Lung microvascular endothelial cell (primary cell): ENCODE measurements around the gene SHROOM3. TPM values are rescaled to one million over a fixed set of nuclear protein-coding genes. Genes with fewer than 3 reads are reported as not detected.

Source experiments
- DNase-seq, 2 donors: peaks; one replicate each; pipeline versions ENCODE4 v3.0.0 to v3.0.0-alpha.2; 2010; ENCODE audit warnings: low read depth in 2 of 2
- total RNA-seq: library from RNA; depleted of rRNA; stranded (reverse); fragments of >200 nt; gene quantifications from 2 replicates; pipeline ENCODE4 v1.2.1, GENCODE V29; 2014

Gene SHROOM3
- total RNA-seq, 1 donor from 2014 or later: under 0.01 TPM

- DNase-seq: no peak
Measured at GRCh38 chr4:76691807-76692582, 257.0 kb downstream of the SHROOM3 start.

DNA sequence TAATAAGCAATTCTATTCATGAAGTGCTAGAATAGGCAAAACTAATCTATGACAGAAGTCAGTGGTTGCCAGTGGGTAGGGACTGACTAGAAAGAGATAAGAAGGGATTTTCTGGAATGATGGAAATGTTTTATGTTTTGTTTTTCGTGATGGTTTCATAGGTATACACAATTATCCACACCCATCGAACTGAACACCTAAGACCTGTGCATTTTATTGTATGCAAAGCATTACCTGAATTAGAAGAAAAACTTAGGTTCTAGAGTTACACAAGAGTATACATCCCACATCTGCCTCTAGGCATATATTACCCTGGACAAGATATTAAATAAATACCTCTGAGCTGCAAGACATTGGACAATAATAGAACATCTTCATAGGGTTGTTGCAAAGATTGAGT, 257.7 kb downstream of the SHROOM3 start:
- no peak for DNase-seq

GRCh38 chr4:76694056-76694455, 259.0 kb downstream of the SHROOM3 start:
- DNase-seq: no peak

- no peak for DNase-seq
Measured at GRCh38 chr4:76696109-76696508, 261.1 kb downstream of the SHROOM3 start.

GRCh38 chr4:76697129-76697803, 262.2 kb downstream of the SHROOM3 start:
- DNase-seq: no peak

GRCh38 chr4:76698141-76698540, 263.1 kb downstream of the SHROOM3 start:
- DNase-seq: no peak

GRCh38 chr4:76699751-76700310, 264.8 kb downstream of the SHROOM3 start:
- DNase-seq: no peak

DNA sequence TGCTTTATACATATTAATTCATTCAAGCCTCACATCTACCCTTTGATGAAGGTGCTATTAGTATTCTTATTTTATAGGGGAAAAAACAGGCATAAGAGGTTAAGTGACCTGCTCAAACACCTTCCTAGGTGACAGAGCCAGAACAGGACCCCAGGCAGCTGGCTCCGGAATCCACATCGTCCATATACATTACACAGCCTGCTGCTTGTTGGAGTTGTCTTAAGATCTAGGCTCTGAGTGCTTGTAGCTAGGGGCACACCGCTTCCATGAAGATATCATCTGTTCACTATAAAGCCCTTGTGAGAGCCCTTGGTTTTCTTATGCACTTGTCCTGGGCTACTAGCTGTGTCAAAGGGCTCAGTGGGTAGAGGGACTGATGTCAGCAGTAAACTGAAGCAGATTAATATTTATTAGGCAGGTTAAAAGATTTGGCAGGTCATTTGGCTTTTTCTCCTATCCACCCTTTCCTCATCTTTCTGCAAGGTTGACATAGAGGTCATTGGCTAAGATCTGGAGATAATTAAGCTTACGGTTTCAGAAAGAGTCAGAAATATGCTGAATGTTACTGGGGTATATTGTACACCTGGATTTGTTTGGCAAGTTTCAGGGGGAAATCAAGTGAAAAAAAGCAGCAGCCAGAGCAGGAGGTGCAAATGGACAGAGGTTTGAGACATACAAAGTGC, 267.6 kb downstream of the SHROOM3 start:
- no peak for DNase-seq

GRCh38 chr4:76703123-76703490, 268.1 kb downstream of the SHROOM3 start:
- DNase-seq: no peak

GRCh38 chr4:76703676-76704075, 268.6 kb downstream of the SHROOM3 start:
- peak in 1 of 2 donors; percentile 10 for DNase-seq

GRCh38 chr4:76704133-76704881, 269.3 kb downstream of the SHROOM3 start:
- DNase-seq: peak; percentile 48 to 59

GRCh38 chr4:76705472-76705871, 270.4 kb downstream of the SHROOM3 start:
- DNase-seq: no peak

- DNase-seq: no peak
Measured at GRCh38 chr4:76706581-76706980, 271.6 kb downstream of the SHROOM3 start.

DNA sequence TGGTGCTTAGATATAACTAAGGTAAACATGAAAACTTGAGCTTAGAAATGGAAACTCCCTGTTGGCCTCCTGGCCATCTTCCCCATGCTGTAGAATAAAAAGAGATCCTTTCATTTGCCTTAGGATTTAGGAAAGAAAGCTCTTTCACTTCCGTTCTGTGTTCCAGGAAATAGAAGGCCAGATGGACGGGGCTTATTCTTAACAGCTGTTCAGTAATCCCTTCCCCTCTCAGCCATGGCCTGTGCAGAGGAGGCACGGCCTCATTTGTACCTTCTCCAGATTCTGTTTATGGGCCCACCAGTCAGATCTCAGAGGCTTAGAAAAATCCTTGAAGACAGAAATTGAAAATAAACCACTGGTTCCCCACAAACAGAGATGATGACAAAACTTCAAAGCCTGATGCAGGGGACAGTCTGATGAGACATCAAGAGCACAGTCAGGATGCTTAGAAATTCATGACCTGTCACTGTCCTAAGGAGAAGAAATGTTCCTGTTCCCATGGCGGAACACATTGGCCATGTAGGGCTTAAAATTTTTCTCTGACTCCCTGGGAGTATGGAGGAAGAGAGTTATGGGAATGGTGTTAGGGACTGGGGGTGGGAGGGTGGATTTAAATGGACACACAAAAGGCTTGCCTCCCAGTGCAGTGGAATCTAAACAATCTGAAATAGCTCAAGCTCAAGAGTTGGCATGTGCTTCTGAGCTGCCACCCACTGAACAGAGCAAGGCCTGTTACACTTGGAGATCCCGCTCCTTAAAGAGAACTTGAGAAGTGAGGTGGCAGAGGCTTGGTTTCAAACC, 274.1 kb downstream of the SHROOM3 start:
- no peak for DNase-seq

- no peak for DNase-seq
Measured at GRCh38 chr4:76709772-76710090, 274.7 kb downstream of the SHROOM3 start.

DNA sequence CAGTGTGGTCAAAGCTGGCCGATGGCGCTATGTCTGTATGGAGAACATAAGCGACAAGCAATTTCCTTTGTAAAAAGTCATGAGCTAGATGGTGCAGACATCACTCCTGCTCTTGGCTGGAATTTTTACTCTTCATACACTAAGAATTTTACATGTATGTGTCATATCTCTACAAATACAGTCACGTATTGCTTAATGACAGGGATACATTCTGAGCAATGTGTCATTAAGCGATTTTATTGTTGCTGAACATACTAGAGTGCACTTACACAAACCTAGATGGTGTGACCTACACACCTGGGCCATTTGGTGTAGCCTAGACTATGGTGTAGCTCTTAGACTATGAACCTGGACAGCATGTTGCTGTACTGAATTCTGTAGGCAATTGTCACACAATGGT, 277.5 kb downstream of the SHROOM3 start:
- no peak for DNase-seq

- DNase-seq: no peak
Measured at GRCh38 chr4:76714226-76714625, 279.2 kb downstream of the SHROOM3 start.

GRCh38 chr4:76716020-76716419, 281.0 kb downstream of the SHROOM3 start:
- DNase-seq: no peak

- no peak for DNase-seq
Measured at GRCh38 chr4:76716658-76717057, 281.6 kb downstream of the SHROOM3 start.

DNA sequence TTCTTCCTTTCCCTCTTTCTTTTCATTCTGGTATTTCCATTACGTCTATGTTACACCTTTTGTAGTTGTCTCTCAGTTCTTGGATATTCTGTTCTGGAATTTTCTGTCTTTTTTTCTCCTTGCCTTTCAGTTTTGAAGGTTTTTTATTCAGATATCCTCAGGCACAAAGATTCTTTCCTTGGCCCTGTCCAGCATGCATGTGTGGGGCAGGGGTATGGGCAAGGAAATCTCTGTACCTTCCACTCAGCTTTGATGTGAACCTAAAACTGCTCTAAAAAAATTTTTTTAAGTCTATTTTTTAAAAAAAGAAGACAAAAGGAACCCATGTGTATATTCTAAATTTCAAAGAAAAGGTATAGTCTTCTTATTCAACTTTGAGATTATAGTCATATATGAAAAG, 282.4 kb downstream of the SHROOM3 start:
- DNase-seq: no peak

DNA sequence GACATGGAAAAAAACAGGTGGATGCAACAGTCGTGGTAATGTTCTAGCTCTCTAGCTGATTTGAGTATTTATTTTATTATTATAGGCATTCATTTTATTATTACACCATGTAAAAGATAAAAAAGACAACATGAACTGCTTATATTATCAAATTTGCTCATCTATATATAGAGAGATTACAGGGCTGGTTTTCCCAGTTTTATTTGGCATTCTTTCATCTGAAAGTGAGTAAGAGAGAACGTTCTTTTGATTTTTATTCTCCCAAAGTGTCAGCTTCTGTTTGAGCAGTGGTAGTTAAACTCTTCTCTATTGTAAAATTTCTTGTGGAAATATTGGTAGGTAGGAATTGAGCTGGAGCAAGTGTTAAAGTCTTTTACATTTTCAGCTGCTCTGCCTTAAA, 283.0 kb downstream of the SHROOM3 start:
- no peak for DNase-seq
